Raji (cell line): Measurements from ENCODE around the gene VSTM2L.

Experiments
- POLR2A ChIP-seq: IDR thresholded peaks from 2 replicates; pipeline ENCODE4 v1.6.1; 2011; ENCODE audit warnings: low read depth, low read length, control low read depth; ENCODE audit not compliant: insufficient read depth

Gene VSTM2L

GRCh38 chr20:37987602-37988290 lies 84.8 kb downstream of the VSTM2L start:
- no peak for TF ChIP-seq POLR2A

- TF ChIP-seq POLR2A: no peak
Observed at GRCh38 chr20:37988306-37988954, 85.5 kb downstream of the VSTM2L start.

DNA sequence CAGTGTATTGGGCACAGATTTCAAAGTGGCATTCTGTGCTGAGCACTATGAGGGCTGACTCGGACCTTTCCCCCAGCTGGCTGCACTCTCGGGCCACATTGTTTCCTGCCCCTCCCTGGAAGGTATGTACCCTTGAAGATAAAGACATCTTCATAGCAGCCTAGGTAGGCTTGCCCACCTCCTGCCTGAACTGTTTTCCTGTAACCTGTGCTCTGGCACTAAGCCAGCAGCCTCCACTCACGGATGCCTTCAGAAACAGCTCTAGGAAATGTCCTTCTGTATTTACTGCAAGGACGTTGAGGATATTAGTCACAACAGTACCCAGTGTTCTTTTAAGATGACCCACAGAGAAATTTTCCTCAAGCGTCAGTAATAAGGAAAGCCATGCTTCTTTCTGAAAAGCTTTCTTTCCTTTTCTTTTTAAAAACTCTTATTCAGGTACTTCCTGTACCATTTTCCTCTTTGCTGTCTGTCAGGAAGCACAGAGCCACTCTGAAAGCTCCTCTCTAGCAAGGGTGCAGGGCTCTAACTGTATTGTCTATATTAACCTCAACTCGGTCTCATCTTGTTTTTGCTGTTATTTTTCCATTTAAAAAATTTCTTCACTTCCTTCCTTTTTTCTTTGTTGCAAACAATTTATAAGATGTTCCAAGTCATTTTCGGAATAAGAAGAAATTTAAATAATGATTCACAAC lies 86.8 kb downstream of the VSTM2L start:
- TF ChIP-seq POLR2A: no peak

- TF ChIP-seq POLR2A: no peak
Observed at GRCh38 chr20:37990571-37991151, 87.7 kb downstream of the VSTM2L start.

GRCh38 chr20:37991157-37991866 lies 88.4 kb downstream of the VSTM2L start:
- no peak for TF ChIP-seq POLR2A

GRCh38 chr20:37991908-37992307 lies 89.0 kb downstream of the VSTM2L start:
- no peak for TF ChIP-seq POLR2A

DNA sequence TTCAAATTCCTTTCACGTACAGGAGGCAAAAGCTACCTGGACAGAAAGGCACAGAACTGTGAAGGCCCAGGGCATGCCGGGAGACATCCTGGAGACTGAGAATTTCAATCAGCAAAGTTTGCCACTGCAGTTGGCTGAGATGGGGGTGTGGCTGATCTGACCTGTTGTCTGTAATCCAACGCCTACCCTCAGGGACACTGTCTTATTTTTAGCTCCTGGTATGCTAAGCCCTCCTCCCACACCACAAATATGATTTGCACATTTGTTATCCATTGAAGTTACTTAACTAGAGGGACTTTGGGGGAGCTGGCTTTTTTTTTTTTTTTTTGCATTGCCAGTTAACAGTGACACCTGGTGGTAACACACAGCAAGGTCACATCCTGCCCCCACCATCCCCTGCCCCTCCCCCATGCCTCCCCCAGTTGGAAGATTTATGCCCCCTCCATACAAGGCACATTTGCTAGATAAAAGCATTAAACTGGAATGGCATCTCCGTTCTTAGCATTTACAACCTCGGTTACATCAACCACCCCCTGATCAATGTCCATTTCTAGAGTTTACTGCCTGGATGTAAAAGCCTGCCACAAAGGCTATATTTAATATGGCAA lies 90.0 kb downstream of the VSTM2L start:
- no peak for TF ChIP-seq POLR2A

- no peak for TF ChIP-seq POLR2A
Observed at GRCh38 chr20:37994512-37994911, 91.6 kb downstream of the VSTM2L start.
